DOHH2 (cell line): ENCODE results near the gene PRCP.

Experiments
- H3F3A ChIP-seq: fragments of 200-600 bp; sonication (generic), shearing (Covaris generic); 2 replicates; pipeline ENCODE4 v1.6.0; 2016; ENCODE audit warnings: antibody characterized with exemption, mild to moderate bottlenecking; ENCODE audit not compliant: control insufficient read depth, insufficient read depth
- H3K27ac ChIP-seq: fragments of 200-600 bp; sonication (generic); 2 replicates; pipeline ENCODE4 v1.5.1; 2014; ENCODE audit warnings: low read depth, mild to moderate bottlenecking, low read length, moderate library complexity
- H3K27me3 ChIP-seq: fragments of 200-600 bp; sonication (generic); 2 replicates; pipeline ENCODE4 v1.6.1; 2014; ENCODE audit warnings: mild to moderate bottlenecking, low read length, mixed read lengths; ENCODE audit not compliant: control insufficient read depth
- H3K36me3 ChIP-seq: fragments of 200-600 bp; sonication (generic); 2 replicates; pipeline ENCODE4 v1.6.1; 2014; ENCODE audit warnings: mild to moderate bottlenecking, low read length, moderate library complexity, mixed read lengths; ENCODE audit not compliant: control insufficient read depth
- H3K4me1 ChIP-seq: fragments of 200-600 bp; sonication (generic); 2 replicates; pipeline ENCODE4 v1.6.1; 2014; ENCODE audit warnings: mild to moderate bottlenecking, low read length, mixed read lengths; ENCODE audit not compliant: control insufficient read depth
- H3K4me2 ChIP-seq: fragments of 200-600 bp; sonication (generic); 2 replicates; pipeline ENCODE4 v1.6.0; 2014; ENCODE audit warnings: mild to moderate bottlenecking, low read length, moderate library complexity
- H3K4me3 ChIP-seq: fragments of 200-600 bp; sonication (generic); 2 replicates; pipeline ENCODE4 v1.5.1; 2014; ENCODE audit warnings: mild to moderate bottlenecking, low read length, mixed read lengths
- H3K79me2 ChIP-seq: fragments of 200-600 bp; sonication (generic); 2 replicates; pipeline ENCODE4 v1.6.1; 2014; ENCODE audit warnings: mild to moderate bottlenecking, low read length, mixed read lengths; ENCODE audit not compliant: control insufficient read depth
- H3K9me2 ChIP-seq: fragments of 200-600 bp; sonication (generic); replicated peaks from 2 replicates; pipeline ENCODE4 v1.6.1; 2014; ENCODE audit warnings: mild to moderate bottlenecking, low read length, mixed read lengths; ENCODE audit not compliant: control insufficient read depth
- H3K9me3 ChIP-seq: fragments of 200-600 bp; sonication (generic); 2 replicates; pipeline ENCODE4 v1.6.1; 2014; ENCODE audit warnings: antibody characterized with exemption, low read length, mixed read lengths; ENCODE audit not compliant: control insufficient read depth, insufficient read depth
- H4K20me1 ChIP-seq: fragments of 200-600 bp; sonication (generic); 2 replicates; pipeline ENCODE4 v1.6.0; 2014; ENCODE audit warnings: low read depth, mild to moderate bottlenecking, antibody characterized with exemption, low read length, moderate library complexity; ENCODE audit not compliant: control insufficient read depth, insufficient read depth
- EZH2phosphoT487 ChIP-seq: fragments of 200-600 bp; sonication (generic); IDR thresholded peaks from 2 replicates; pipeline ENCODE4 v1.6.1; 2017; ENCODE audit warnings: borderline replicate concordance, mild to moderate bottlenecking, antibody characterized with exemption, low read length, moderate library complexity, mixed read lengths
- TF ChIP-seq, protein P1 (sequence below): fragments of 200-600 bp; sonication (generic); IDR thresholded peaks from one replicate; pipeline ENCODE4 v1.5.1; 2014; ENCODE audit warnings: antibody characterized with exemption, mild to moderate bottlenecking, low read depth, low read length; ENCODE audit not compliant: poor library complexity, severe bottlenecking

Gene PRCP

DNA sequence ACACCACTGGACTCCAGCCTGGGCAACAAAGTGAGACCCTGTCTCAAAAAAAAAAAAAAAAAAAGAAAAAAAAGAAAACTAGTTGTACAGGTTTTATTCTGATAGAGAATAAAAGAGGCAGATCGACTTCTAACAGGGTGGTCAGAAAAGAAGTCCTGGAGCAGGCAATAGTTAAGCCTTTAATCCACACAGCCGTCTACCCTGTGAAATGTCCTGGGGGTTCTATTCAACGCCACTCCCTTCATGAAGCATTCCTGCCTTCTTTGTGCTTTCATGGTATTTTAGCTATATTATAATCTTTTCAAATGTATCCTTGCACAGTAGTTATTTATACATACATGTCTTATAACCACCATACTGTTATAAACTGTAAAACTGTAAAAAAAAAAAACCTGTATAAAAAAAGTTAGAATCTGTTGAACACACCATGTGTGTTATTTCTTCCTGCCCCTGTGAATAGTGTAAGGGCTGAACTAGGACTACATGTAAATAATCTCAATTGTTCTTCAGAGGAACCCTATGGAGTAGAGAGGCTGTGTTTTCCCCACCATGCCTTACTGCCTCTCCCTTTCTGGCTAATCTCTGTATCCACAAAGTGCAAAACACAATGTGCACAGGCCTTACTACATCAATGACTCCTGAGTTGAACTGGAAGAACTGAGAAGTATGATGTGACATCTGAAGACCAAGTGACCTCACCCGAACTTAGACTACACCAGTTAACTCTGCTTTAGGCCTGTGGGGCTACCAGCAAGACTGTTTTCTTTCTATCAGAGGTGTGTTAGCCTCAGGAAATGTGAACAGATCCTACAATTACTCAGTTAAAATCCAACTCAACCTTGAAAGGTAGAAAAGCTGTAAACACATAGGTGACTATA lies 25.3 kb downstream of the PRCP start:
- Histone ChIP-seq H3K27me3 (no peaks in the 10 kb centered on the region), H3K9me3 (peaks cover 3% of the 10 kb centered on the region), H3K4me2 (no peak overlapping the region), H3K4me1 (no peaks in the 10 kb centered on the region), H3F3A (no peaks in the 10 kb centered on the region), H3K9me2 (no peaks in the 10 kb centered on the region), H4K20me1 (no peaks in the 10 kb centered on the region), H3K79me2 (no peaks in the 10 kb centered on the region), H3K27ac (no peak overlapping the region), H3K36me3 (no peaks in the 10 kb centered on the region), H3K4me3 (no peak overlapping the region)
- TF ChIP-seq EZH2phosphoT487 = no peak
- TF ChIP-seq, protein P1, sequence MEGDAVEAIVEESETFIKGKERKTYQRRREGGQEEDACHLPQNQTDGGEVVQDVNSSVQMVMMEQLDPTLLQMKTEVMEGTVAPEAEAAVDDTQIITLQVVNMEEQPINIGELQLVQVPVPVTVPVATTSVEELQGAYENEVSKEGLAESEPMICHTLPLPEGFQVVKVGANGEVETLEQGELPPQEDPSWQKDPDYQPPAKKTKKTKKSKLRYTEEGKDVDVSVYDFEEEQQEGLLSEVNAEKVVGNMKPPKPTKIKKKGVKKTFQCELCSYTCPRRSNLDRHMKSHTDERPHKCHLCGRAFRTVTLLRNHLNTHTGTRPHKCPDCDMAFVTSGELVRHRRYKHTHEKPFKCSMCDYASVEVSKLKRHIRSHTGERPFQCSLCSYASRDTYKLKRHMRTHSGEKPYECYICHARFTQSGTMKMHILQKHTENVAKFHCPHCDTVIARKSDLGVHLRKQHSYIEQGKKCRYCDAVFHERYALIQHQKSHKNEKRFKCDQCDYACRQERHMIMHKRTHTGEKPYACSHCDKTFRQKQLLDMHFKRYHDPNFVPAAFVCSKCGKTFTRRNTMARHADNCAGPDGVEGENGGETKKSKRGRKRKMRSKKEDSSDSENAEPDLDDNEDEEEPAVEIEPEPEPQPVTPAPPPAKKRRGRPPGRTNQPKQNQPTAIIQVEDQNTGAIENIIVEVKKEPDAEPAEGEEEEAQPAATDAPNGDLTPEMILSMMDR = no peak

DNA sequence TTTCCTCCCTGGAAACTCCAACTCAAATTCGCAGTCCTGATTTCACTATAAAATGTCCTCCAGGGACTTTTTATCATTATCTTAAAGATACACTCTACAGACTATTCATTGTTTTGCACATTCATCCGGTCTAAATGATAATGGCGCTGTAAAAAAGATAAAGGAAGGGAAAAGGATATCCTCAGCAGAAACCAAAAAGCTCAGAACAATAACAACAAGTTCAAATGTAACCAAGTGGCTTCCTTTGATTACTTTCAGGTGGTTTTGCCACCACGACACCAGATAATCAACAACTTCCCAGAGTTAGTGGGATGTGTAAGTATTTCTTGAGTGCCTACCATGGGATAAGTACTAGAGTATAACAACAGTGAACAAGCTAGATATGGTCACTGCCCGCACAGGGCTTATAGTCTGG lies 26.3 kb downstream of the PRCP start:
- Histone ChIP-seq H3K4me1 (no peaks in the 10 kb centered on the region), H3K9me3 (peaks cover 3% of the 10 kb centered on the region), H3F3A (no peaks in the 10 kb centered on the region), H3K27me3 (no peaks in the 10 kb centered on the region), H3K9me2 (no peaks in the 10 kb centered on the region), H3K27ac (no peak overlapping the region), H3K4me2 (no peak overlapping the region), H3K79me2 (no peaks in the 10 kb centered on the region), H3K4me3 (no peak overlapping the region), H3K36me3 (no peaks in the 10 kb centered on the region), H4K20me1 (no peaks in the 10 kb centered on the region)
- TF ChIP-seq, protein P1 = no peak
- no peak for TF ChIP-seq EZH2phosphoT487

DNA sequence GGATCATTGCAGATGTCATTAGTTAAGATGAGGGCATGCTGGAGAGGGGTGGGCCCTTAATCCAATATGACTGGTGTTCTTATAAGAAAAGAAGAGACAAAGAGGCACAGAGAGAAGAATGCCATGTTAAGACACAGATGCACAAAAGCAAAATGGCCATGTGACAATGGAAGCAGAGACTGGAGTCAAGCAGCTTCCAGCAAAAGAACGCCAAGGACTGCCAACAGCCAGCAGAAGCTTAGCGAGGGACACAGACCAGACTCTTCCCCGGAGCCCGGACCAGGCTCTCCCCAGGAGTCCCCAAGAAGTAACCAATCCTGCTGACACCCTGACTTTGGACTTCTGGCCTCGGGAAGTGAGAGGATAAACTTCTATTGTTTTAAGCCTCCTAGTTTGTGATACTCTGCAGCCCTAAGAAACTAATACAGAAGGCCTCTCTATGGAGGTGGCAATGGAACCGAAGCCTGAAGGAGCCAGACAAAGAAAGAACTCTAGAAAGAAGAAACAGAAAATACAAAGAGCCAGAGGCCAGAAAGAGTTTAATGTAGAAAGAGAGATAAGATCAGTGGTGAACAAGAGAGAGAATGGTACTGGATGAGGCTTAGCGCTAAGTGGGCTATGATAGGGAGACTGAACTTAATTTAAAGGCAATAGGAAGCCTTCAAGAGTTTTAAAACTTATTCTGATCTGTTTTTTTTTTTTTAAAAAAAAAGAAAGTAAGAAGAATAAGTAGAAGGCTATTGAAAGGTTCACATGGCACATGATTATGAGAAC lies 27.7 kb downstream of the PRCP start:
- no peaks in the 10 kb centered on the region for H3K36me3 ChIP-seq
- H3F3A ChIP-seq = no peaks in the 10 kb centered on the region
- TF ChIP-seq, protein P1 = no peak
- TF ChIP-seq EZH2phosphoT487 = no peak
- no peaks in the 10 kb centered on the region for H4K20me1 ChIP-seq
- H3K9me2 ChIP-seq = no peaks in the 10 kb centered on the region
- H3K4me3 ChIP-seq = no peak overlapping the region
- H3K79me2 ChIP-seq = no peaks in the 10 kb centered on the region
- H3K27ac ChIP-seq = no peak overlapping the region
- H3K4me2 ChIP-seq = no peak overlapping the region
- H3K9me3 ChIP-seq = peaks cover 3% of the 10 kb centered on the region
- H3K27me3 ChIP-seq = no peaks in the 10 kb centered on the region
- H3K4me1 ChIP-seq = peaks cover 2% of the 10 kb centered on the region
